Caco-2 (cell line): ENCODE measurements around the gene APLN. TPM values are rescaled to one million over a fixed set of nuclear protein-coding genes. Genes with fewer than 3 reads are reported as not detected.

ENCODE experiments used
- BruUV-seq: library from RNA; stranded (reverse); fragments of 400-500 nt; replicated peaks from 2 replicates; lab custom pipeline; 2021; lab: Mats Ljungman, UMichigan
- CTCF ChIA-PET: fragments of 300-600 bp; sonication (Branson Sonifier 250); formaldehyde crosslinking; loops from one replicate; lab custom pipeline; 2022; ENCODE audit warnings: antibody characterized with exemption; lab: Charles Lee
- POLR2A ChIA-PET: fragments of 300-600 bp; sonication (Branson Sonifier 250); formaldehyde crosslinking; loops from one replicate; lab custom pipeline; 2022; ENCODE audit warnings: antibody characterized with exemption; lab: Charles Lee
- DNase-seq, 2 experiments: peaks; one replicate each; pipeline versions ENCODE4 v3.0.0 to v3.0.0-alpha.2; 2020 to 2022
- H3K27me3 ChIP-seq: replicated peaks from 2 replicates; pipeline ENCODE4 v1.6.0; 2011; ENCODE audit warnings: low read length; ENCODE audit not compliant: control insufficient read depth, insufficient read depth
- H3K36me3 ChIP-seq: 2 replicates; pipeline ENCODE4 v1.5.1; 2011; ENCODE audit warnings: low read length; ENCODE audit not compliant: control insufficient read depth, insufficient read depth
- H3K4me1 ChIP-seq: fragments of 250-450 bp; sonication (Bioruptor Pico); 2 replicates; pipeline ENCODE4 v1.5.1; 2020; ENCODE audit warnings: mild to moderate bottlenecking
- H3K4me3 ChIP-seq: 2 replicates; pipeline ENCODE4 v1.5.1; 2011; ENCODE audit warnings: low read depth, mild to moderate bottlenecking, control low read depth, low read length
- H3K9me3 ChIP-seq: fragments of 250-450 bp; sonication (Bioruptor Pico); 2 replicates; pipeline ENCODE4 v1.5.1; 2020; ENCODE audit warnings: mild to moderate bottlenecking, moderate library complexity
- H3K27ac Mint-ChIP-seq: one replicate; pipeline ENCODE4 v1.8.0; 2022; ENCODE audit warnings: mixed read lengths; ENCODE audit not compliant: unreplicated experiment
- H3K27me3 Mint-ChIP-seq: one replicate; pipeline ENCODE4 v1.8.0; 2022; ENCODE audit warnings: mixed read lengths; ENCODE audit not compliant: insufficient read depth, unreplicated experiment
- H3K36me3 Mint-ChIP-seq: one replicate; pipeline ENCODE4 v1.8.0; 2022; ENCODE audit warnings: mild to moderate bottlenecking, mixed read lengths; ENCODE audit not compliant: insufficient read depth, unreplicated experiment
- H3K4me1 Mint-ChIP-seq: one replicate; pipeline ENCODE4 v1.8.0; 2022; ENCODE audit warnings: low read depth, mixed read lengths; ENCODE audit not compliant: unreplicated experiment
- H3K4me3 Mint-ChIP-seq: one replicate; pipeline ENCODE4 v1.8.0; 2022; ENCODE audit warnings: mild to moderate bottlenecking, moderate library complexity, mixed read lengths; ENCODE audit not compliant: unreplicated experiment
- H3K9me3 Mint-ChIP-seq: one replicate; pipeline ENCODE4 v1.8.0; 2022; ENCODE audit warnings: mixed read lengths; ENCODE audit not compliant: unreplicated experiment
- intact Hi-C: fragments of 100-400 bp; cut with micrococcal nuclease; formaldehyde crosslinking; loops from one replicate; pipeline ENCODE4 v1.10.0; 2022; ENCODE audit not compliant: unreplicated experiment
- total RNA-seq: library from RNA; stranded (reverse); gene quantifications from 2 replicates; pipeline ENCODE4 v1.2.3, GENCODE V29; 2022
- TF ChIP-seq, protein P1 (sequence below), 2 experiments: fragments of 200-600 bp in 1 of 2; IDR thresholded peaks; 1 replicate in 1 of 2; 2 replicates in 1 of 2; pipeline versions ENCODE4 v1.5.1 to v1.8.0; 2011 to 2022; ENCODE audit warnings: antibody characterized with exemption in 1 of 2, control low read depth in 1 of 2, inconsistent platforms in 1 of 2, low read depth in 1 of 2, low read length in 1 of 2, mild to moderate bottlenecking in 1 of 2, moderate library complexity in 1 of 2; ENCODE audit not compliant: insufficient read depth in 1 of 2, severe bottlenecking in 1 of 2, unreplicated experiment in 1 of 2

The APLN gene
- total RNA-seq, 1 experiment from 2014 or later, result 0.20 TPM

DNA sequence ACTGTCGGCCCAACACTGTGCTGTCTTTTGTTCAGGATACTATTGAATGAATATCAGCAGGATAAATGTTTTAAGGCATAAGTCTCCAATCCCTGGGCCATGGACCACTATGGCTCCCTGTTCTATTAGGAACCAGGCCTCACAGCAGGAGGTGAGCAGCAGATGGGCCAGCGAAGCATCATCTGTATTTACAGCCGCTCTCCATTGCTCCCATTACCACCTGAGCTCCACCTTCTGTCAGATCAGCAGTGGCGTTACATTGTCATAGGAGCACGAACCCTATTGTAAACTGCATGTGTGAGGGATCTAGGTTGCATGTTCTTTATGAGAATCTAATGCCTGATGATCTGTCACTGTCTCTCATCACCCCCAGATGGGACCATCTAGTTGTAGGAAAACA, 3.7 kb upstream of the APLN start:
- POLR2A ChIA-PET, result no interaction called here
- TF ChIP-seq, protein P1, sequence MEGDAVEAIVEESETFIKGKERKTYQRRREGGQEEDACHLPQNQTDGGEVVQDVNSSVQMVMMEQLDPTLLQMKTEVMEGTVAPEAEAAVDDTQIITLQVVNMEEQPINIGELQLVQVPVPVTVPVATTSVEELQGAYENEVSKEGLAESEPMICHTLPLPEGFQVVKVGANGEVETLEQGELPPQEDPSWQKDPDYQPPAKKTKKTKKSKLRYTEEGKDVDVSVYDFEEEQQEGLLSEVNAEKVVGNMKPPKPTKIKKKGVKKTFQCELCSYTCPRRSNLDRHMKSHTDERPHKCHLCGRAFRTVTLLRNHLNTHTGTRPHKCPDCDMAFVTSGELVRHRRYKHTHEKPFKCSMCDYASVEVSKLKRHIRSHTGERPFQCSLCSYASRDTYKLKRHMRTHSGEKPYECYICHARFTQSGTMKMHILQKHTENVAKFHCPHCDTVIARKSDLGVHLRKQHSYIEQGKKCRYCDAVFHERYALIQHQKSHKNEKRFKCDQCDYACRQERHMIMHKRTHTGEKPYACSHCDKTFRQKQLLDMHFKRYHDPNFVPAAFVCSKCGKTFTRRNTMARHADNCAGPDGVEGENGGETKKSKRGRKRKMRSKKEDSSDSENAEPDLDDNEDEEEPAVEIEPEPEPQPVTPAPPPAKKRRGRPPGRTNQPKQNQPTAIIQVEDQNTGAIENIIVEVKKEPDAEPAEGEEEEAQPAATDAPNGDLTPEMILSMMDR (IDR thresholded peaks at IDR 0.05; ENCODE audit: insufficient read depth in 1 of 2, low read depth in 1 of 2, low read length in 1 of 2, severe bottlenecking in 1 of 2, unreplicated experiment in 1 of 2), result no peak
- DNase-seq, result no peak
- CTCF ChIA-PET, result no interaction called here
- Histone ChIP-seq H3K27me3 (no peaks in the 10 kb centered on the region), H3K4me3 (no peak overlapping the region), H3K4me1 (no peaks in the 10 kb centered on the region; the same call in 1 of the 2 replicates), H3K36me3 (no peaks in the 10 kb centered on the region), H3K9me3 (no peaks in the 10 kb centered on the region)
- no TSS peak for BruUV-seq
- intact Hi-C loops, result no loop called here
- Mint-ChIP-seq H3K4me1 (no peaks in the 10 kb centered on the region), H3K9me3 (no peaks in the 10 kb centered on the region), H3K27ac (no peak overlapping the region), H3K36me3 (no peaks in the 10 kb centered on the region), H3K4me3 (no peak overlapping the region), H3K27me3 (no peaks in the 10 kb centered on the region)

DNA sequence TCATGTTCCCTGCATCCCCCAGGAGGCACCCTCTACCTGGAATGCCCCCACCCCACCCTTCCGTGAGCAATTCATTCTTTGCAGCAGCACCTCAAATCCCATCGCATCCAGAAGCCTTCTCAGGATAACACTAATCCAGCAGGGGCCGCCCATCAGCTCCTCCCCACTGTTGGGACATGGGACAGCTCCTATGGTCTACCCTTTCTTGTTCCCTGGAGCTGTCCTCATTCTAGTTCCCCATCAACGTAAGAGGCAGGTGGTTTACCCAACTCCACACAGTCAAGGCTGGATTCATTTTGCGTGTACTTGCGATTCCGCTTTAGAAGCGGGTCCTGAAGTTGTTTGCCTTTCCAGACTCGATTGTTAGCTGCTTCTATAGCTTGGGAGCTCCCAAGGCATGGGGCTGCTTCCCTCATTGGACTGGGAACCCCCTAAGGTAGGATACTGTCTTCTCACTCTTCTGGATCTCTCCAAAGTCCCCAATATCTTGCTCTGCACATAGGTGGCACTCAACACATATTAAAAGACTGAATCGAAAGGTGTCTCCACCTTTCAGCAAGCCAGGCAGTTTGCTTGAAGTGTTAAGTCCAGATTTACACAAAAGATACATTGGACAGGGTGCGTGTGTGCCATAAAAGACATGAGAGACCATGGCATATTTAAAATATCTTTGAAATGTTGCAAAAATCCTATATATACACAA, 942 bp upstream of the APLN start:
- no TSS peak for BruUV-seq
- Mint-ChIP-seq H3K9me3 (no peaks in the 10 kb centered on the region), H3K36me3 (no peaks in the 10 kb centered on the region), H3K27me3 (peaks cover 4% of the 10 kb centered on the region), H3K27ac (no peak overlapping the region), H3K4me1 (no peaks in the 10 kb centered on the region), H3K4me3 (peak overlapping the region; percentile 75)
- intact Hi-C loops, result loop anchor here (1.0 kb wide), 1 partner anchor 71 kb away; no protein-coding TSS in a partner anchor
- H3K27me3 ChIP-seq, result no peaks in the 10 kb centered on the region
- TF ChIP-seq, protein P1 (IDR thresholded peaks at IDR 0.05; ENCODE audit: insufficient read depth in 1 of 2, low read depth in 1 of 2, low read length in 1 of 2, severe bottlenecking in 1 of 2, unreplicated experiment in 1 of 2), result no peak
- ChIA-PET CTCF (interaction anchor here (0.8 to 3.0 kb wide), 3 partner anchors 19 to 71 kb away, joined by 7 to 20 read pairs (median 13); no protein-coding TSS in a partner anchor), POLR2A (no interaction called here)
- H3K4me1 ChIP-seq, result no peaks in the 10 kb centered on the region
- no peaks in the 10 kb centered on the region for H3K9me3 ChIP-seq
- DNase-seq, result peak in 1 of 2 experiments; percentile 32
- no peaks in the 10 kb centered on the region for H3K36me3 ChIP-seq
- no peak overlapping the region for H3K4me3 ChIP-seq

GRCh38 chrX:129653971-129654651, 645 bp downstream of the APLN start:
- no TSS peak for BruUV-seq
- H3K27me3 ChIP-seq, result no peaks in the 10 kb centered on the region
- peak overlapping the region; percentile 51 for H3K4me3 ChIP-seq
- H3K9me3 ChIP-seq, result no peaks in the 10 kb centered on the region
- Mint-ChIP-seq H3K4me3 (peak overlapping the region; percentile 75), H3K4me1 (no peaks in the 10 kb centered on the region), H3K36me3 (no peaks in the 10 kb centered on the region), H3K27me3 (peaks cover 4% of the 10 kb centered on the region), H3K9me3 (no peaks in the 10 kb centered on the region), H3K27ac (no peak overlapping the region)
- H3K4me1 ChIP-seq, result no peaks in the 10 kb centered on the region
- intact Hi-C loops, result loop anchor here (5.0 kb wide), 1 partner anchor 47 kb away; no protein-coding TSS in a partner anchor
- peak in 1 of 2 experiments; percentile 37 for DNase-seq
- TF ChIP-seq, protein P1 (IDR thresholded peaks at IDR 0.05; ENCODE audit: insufficient read depth in 1 of 2, low read depth in 1 of 2, low read length in 1 of 2, severe bottlenecking in 1 of 2, unreplicated experiment in 1 of 2), result no peak
- POLR2A ChIA-PET, result no interaction called here
- CTCF ChIA-PET, result interaction anchor here (0.6 to 3.0 kb wide), 5 partner anchors 18 to 190 kb away, joined by 3 to 20 read pairs (median 7); partner anchors contain the start of gene ZDHHC9
- no peaks in the 10 kb centered on the region for H3K36me3 ChIP-seq
